Liver (tissue), 9 donors: ENCODE data around the gene ADGRA3. TPM values are rescaled to one million over a fixed set of nuclear protein-coding genes. Genes with fewer than 3 reads are reported as not detected.

Source experiments
- DNase-seq: peaks from one replicate; pipeline ENCODE4 v3.0.0-alpha.2; 2017; ENCODE audit warnings: low spot score
- H3K27ac ChIP-seq, 2 donors: one replicate each; pipeline ENCODE4 v1.7.0; 2013; ENCODE audit warnings: inconsistent platforms in 2 of 2, low read length in 2 of 2, control low read depth in 1 of 2, low read depth in 1 of 2, mild to moderate bottlenecking in 1 of 2
- H3K27me3 ChIP-seq, 4 donors: one replicate each; pipeline versions ENCODE4 v1.6.1 to v1.7.0; 2013; ENCODE audit warnings: low read length in 3 of 4, inconsistent platforms in 1 of 4, mild to moderate bottlenecking in 1 of 4, moderate library complexity in 1 of 4; ENCODE audit not compliant: control insufficient read depth in 4 of 4, insufficient read depth in 4 of 4
- H3K36me3 ChIP-seq, 4 donors: one replicate each; pipeline versions ENCODE4 v1.6.1 to v1.7.0; 2013; ENCODE audit warnings: low read length in 3 of 4, mild to moderate bottlenecking in 3 of 4, low read depth in 1 of 4, moderate library complexity in 1 of 4; ENCODE audit not compliant: control insufficient read depth in 4 of 4, insufficient read depth in 3 of 4
- H3K4me1 ChIP-seq, 4 donors: one replicate each; pipeline versions ENCODE4 v1.6.1 to v1.7.0; 2013; ENCODE audit warnings: low read length in 3 of 4, mild to moderate bottlenecking in 3 of 4, moderate library complexity in 1 of 4; ENCODE audit not compliant: control insufficient read depth in 4 of 4, insufficient read depth in 4 of 4
- H3K4me3 ChIP-seq, 3 donors: one replicate each; pipeline versions ENCODE4 v1.6.1 to v1.7.0; 2013; ENCODE audit warnings: low read length in 3 of 3, control low read depth in 1 of 3, low read depth in 1 of 3, mild to moderate bottlenecking in 1 of 3
- H3K9ac ChIP-seq, 2 donors: one replicate each; pipeline ENCODE4 v1.7.0; 2013; ENCODE audit warnings: low read length in 2 of 2, mild to moderate bottlenecking in 2 of 2, moderate library complexity in 2 of 2, control low read depth in 1 of 2, low read depth in 1 of 2
- H3K9me3 ChIP-seq, 4 donors: one replicate each; pipeline versions ENCODE4 v1.6.1 to v1.7.0; 2013; ENCODE audit warnings: low read length in 3 of 4; ENCODE audit not compliant: control insufficient read depth in 4 of 4
- ATF3 ChIP-seq: IDR thresholded peaks from 2 replicates; pipeline ENCODE4 v1.6.1; 2016; ENCODE audit warnings: antibody characterized with exemption
- EGR1 ChIP-seq, 2 donors: IDR thresholded peaks; 2 replicates each; pipeline ENCODE4 v1.6.1; 2016 to 2018; ENCODE audit warnings: antibody characterized with exemption in 2 of 2, low read depth in 2 of 2
- FOXA1 ChIP-seq: IDR thresholded peaks from 2 replicates; pipeline ENCODE4 v1.6.1; 2016; ENCODE audit warnings: antibody characterized with exemption
- FOXA2 ChIP-seq: IDR thresholded peaks from 2 replicates; pipeline ENCODE4 v1.6.1; 2016; ENCODE audit warnings: antibody characterized with exemption
- GABPA ChIP-seq, 2 donors: IDR thresholded peaks in 1 of 2; conservative IDR thresholded peaks in 1 of 2; 2 replicates each; pipeline ENCODE4 v1.6.1; 2016; ENCODE audit warnings: antibody characterized with exemption in 2 of 2, mild to moderate bottlenecking in 1 of 2, moderate library complexity in 1 of 2
- HNF4A ChIP-seq, 2 donors: conservative IDR thresholded peaks; 2 replicates each; pipeline ENCODE4 v1.6.1; 2016; ENCODE audit warnings: antibody characterized with exemption in 2 of 2, mild to moderate bottlenecking in 2 of 2
- HNF4G ChIP-seq: IDR thresholded peaks from 2 replicates; pipeline ENCODE4 v1.6.1; 2016; ENCODE audit warnings: antibody characterized with exemption
- JUND ChIP-seq, 2 donors: IDR thresholded peaks; 2 replicates each; pipeline ENCODE4 v1.6.1; 2016; ENCODE audit warnings: antibody characterized with exemption in 2 of 2
- MAX ChIP-seq: IDR thresholded peaks from 2 replicates; pipeline ENCODE4 v1.6.1; 2016; ENCODE audit warnings: antibody characterized with exemption
- REST ChIP-seq: IDR thresholded peaks from 2 replicates; pipeline ENCODE4 v1.6.1; 2016; ENCODE audit warnings: antibody characterized with exemption, mild to moderate bottlenecking
- RXRA ChIP-seq, 2 donors: IDR thresholded peaks; 2 replicates each; pipeline ENCODE4 v1.6.1; 2017 to 2018; ENCODE audit warnings: antibody characterized with exemption in 2 of 2, mild to moderate bottlenecking in 1 of 2
- SP1 ChIP-seq: IDR thresholded peaks from 2 replicates; pipeline ENCODE4 v1.6.1; 2018; ENCODE audit warnings: antibody characterized with exemption, mild to moderate bottlenecking
- YY1 ChIP-seq: IDR thresholded peaks from 2 replicates; pipeline ENCODE4 v1.6.1; 2016; ENCODE audit warnings: antibody characterized with exemption, mild to moderate bottlenecking
- ZBTB33 ChIP-seq: IDR thresholded peaks from 2 replicates; pipeline ENCODE4 v1.6.1; 2016; ENCODE audit warnings: antibody characterized with exemption
- WGBS: extraction: QIAGEN DNeasy Blood & Tissue Kit; methylation state at CpG from one replicate; pipeline ENCODE4 v1.1.7; 2013; 5-methylcytosine and 5-hydroxymethylcytosine counted together
- polyA plus RNA-seq, 2 donors: library from polyadenylated mRNA; stranded (reverse) in 1 of 2; unstranded in 1 of 2; fragments of 200-250 nt in 1 of 2; fragments of >200 nt in 1 of 2; fragmentation: Nextera tagmentation in 1 of 2; extraction: Ambion mirVana in 1 of 2; gene quantifications; one replicate each; pipeline versions ENCODE4 v1.2.1 to v1.2.3, GENCODE V29; 2013 to 2015
- total RNA-seq, 2 donors: library from RNA; depleted of rRNA; stranded (reverse); fragments of >200 nt; gene quantifications; one replicate each; pipeline ENCODE4 v1.2.3, GENCODE V29; 2014
- donor health status: healthy.
- donor health status: healthy.
- donor health status: healthy.
- donor health status: healthy.
- donor health status: healthy.

Gene ADGRA3
- total and polyA plus RNA-seq, 4 donors = 15.2 to 239 (median 32.6) TPM

GRCh38 chr4:22485737-22486136, 30.1 kb downstream of the ADGRA3 start:
- 78% methylated on average over 4 of the region's 4 CpGs for WGBS
- no peak overlapping the region for H3K9ac ChIP-seq
- no peak overlapping the region for H3K27ac ChIP-seq
- H3K36me3 ChIP-seq = no peaks in the 10 kb centered on the region
- DNase-seq = no peak
- H3K4me3 ChIP-seq = no peak overlapping the region
- no peak for TF ChIP-seq HNF4A (conservative IDR thresholded peaks at IDR 0.05)
- TF ChIP-seq REST = no peak
- TF ChIP-seq ATF3 = no peak
- no peak for TF ChIP-seq FOXA1
- no peak for TF ChIP-seq HNF4G
- no peak for TF ChIP-seq ZBTB33
- TF ChIP-seq FOXA2 = no peak
- no peaks in the 10 kb centered on the region for H3K27me3 ChIP-seq
- no peaks in the 10 kb centered on the region for H3K9me3 ChIP-seq
- H3K4me1 ChIP-seq = peaks cover 2 to 16% (median 4%) of the 10 kb centered on the region in 4 donors

- Histone ChIP-seq H3K27me3 (no peaks in the 10 kb centered on the region), H3K27ac (no peak overlapping the region), H3K36me3 (no peaks in the 10 kb centered on the region), H3K9ac (no peak overlapping the region), H3K4me3 (no peak overlapping the region), H3K9me3 (no peaks in the 10 kb centered on the region), H3K4me1 (peaks cover 2 to 12% (median 4%) of the 10 kb centered on the region in 4 donors)
- 11% methylated on average over 1 of the region's 1 CpG for WGBS
- TF ChIP-seq YY1 (no peak), GABPA (IDR thresholded peaks at IDR 0.05 in 1 of 2, conservative IDR thresholded peaks at IDR 0.05 in 1 of 2) (no peak), JUND (IDR thresholded peaks at IDR 0.05) (no peak), ATF3 (no peak), FOXA1 (no peak), RXRA (IDR thresholded peaks at IDR 0.05) (no peak), MAX (no peak), EGR1 (IDR thresholded peaks at IDR 0.05; ENCODE audit: low read depth in 2 of 2) (no peak), SP1 (no peak), ZBTB33 (no peak)
- no peak for DNase-seq
Observed at GRCh38 chr4:22483551-22483981, 32.3 kb downstream of the ADGRA3 start.
